HCT116 (cell line): ENCODE measurements around the gene GABRR2. TPM values are rescaled to one million over a fixed set of nuclear protein-coding genes. Genes with fewer than 3 reads are reported as not detected.

Experiments used
- ATAC-seq: fragments of 200-7000 bp; cut with Tn5 transposase; 2 replicates; pipeline ENCODE4 v1.9.1; 2020; ENCODE audit warnings: mild to moderate bottlenecking, moderate library complexity
- BruUV-seq: library from RNA; stranded (reverse); fragments of 400-500 nt; replicated peaks from 2 replicates; lab custom pipeline; 2021; lab: Mats Ljungman, UMichigan
- CTCF ChIA-PET: fragments of 300-600 bp; sonication (Branson Sonifier 250); formaldehyde crosslinking; loops from one replicate; lab custom pipeline; 2021; ENCODE audit warnings: antibody characterized with exemption; lab: Charles Lee
- POLR2A ChIA-PET: fragments of 300-600, 350-600 bp; sonication (Branson Sonifier 250); formaldehyde crosslinking; loops from one replicate; lab custom pipeline; 2021; ENCODE audit warnings: antibody characterized with exemption; lab: Charles Lee
- RAD21 ChIA-PET, 2 experiments: fragments of 300-600 bp; sonication (Branson Sonifier 250); formaldehyde crosslinking; loops; one replicate each; lab custom pipeline; 2023; ENCODE audit warnings: low total read pairs in 2 of 2; ENCODE audit not compliant: uncharacterized antibody in 2 of 2, unreplicated experiment in 2 of 2, low non-redundant PET in 1 of 2; lab: Charles Lee
- DNase-seq: peaks from one replicate; pipeline ENCODE4 v3.0.0-alpha.2; 2010; ENCODE audit warnings: low read depth, low spot score
- H2AFZ ChIP-seq: fragments of 200-600 bp; shearing (Covaris generic), sonication (generic); 2 replicates; pipeline ENCODE4 v1.6.1; 2017; ENCODE audit warnings: low read depth, mixed run types, mixed read lengths, antibody characterized with exemption, low read length; ENCODE audit not compliant: poor library complexity, severe bottlenecking
- H3K27ac ChIP-seq: 2 replicates; pipeline ENCODE4 v1.5.1; 2012; ENCODE audit warnings: low read depth, low read length
- H3K27me3 ChIP-seq: fragments of 200-600 bp; sonication (generic); 2 replicates; pipeline ENCODE4 v1.6.1; 2016; ENCODE audit warnings: mixed run types, low read length, mixed read lengths; ENCODE audit not compliant: insufficient read depth
- H3K36me3 ChIP-seq, 2 experiments: fragments of 200-500 bp in 1 of 2; fragments of 200-600 bp in 1 of 2; sonication (Bioruptor generic) in 1 of 2; sonication (generic) in 1 of 2; 2 replicates each; pipeline versions ENCODE4 v1.5.1 to v1.6.1; 2014 to 2016; ENCODE audit warnings: low read length in 2 of 2, inconsistent platforms in 1 of 2, mixed read lengths in 1 of 2, mixed run types in 1 of 2; ENCODE audit not compliant: insufficient read depth in 2 of 2, control insufficient read depth in 1 of 2
- H3K4me1 ChIP-seq, 2 experiments: fragments of 200-600 bp in 1 of 2; sonication (generic) in 1 of 2; 2 replicates each; pipeline versions ENCODE4 v1.5.1 to v1.6.1; 2012 to 2017; ENCODE audit warnings: low read length in 2 of 2, inconsistent platforms in 1 of 2, mild to moderate bottlenecking in 1 of 2, mixed read lengths in 1 of 2, mixed run types in 1 of 2, moderate library complexity in 1 of 2; ENCODE audit not compliant: insufficient read depth in 2 of 2, control insufficient read depth in 1 of 2
- H3K4me2 ChIP-seq: fragments of 200-600 bp; sonication (generic); 2 replicates; pipeline ENCODE4 v1.6.1; 2017; ENCODE audit warnings: mixed run types, low read length, mixed read lengths
- H3K4me3 ChIP-seq, 2 experiments: fragments of 200-600 bp in 1 of 2; sonication (generic) in 1 of 2; replicated peaks in 1 of 2; 2 replicates each; pipeline ENCODE4 v1.5.1; 2011 to 2016; ENCODE audit warnings: low read length in 2 of 2, control low read depth in 1 of 2, low read depth in 1 of 2, mild to moderate bottlenecking in 1 of 2, mixed read lengths in 1 of 2, mixed run types in 1 of 2
- H3K79me2 ChIP-seq: fragments of 200-600 bp; sonication (generic); 2 replicates; pipeline ENCODE4 v1.6.1; 2017; ENCODE audit warnings: mild to moderate bottlenecking, mixed run types, low read length, moderate library complexity, mixed read lengths; ENCODE audit not compliant: insufficient read depth
- H3K9ac ChIP-seq: fragments of 200-600 bp; sonication (generic); 2 replicates; pipeline ENCODE4 v1.6.1; 2016; ENCODE audit warnings: low read length, mixed read lengths
- H3K9me2 ChIP-seq: fragments of 200-600 bp; sonication (generic), shearing (Covaris generic); 2 replicates; pipeline ENCODE4 v1.6.1; 2017; ENCODE audit warnings: mixed run types, mild to moderate bottlenecking, moderate library complexity; ENCODE audit not compliant: insufficient read depth
- H3K9me3 ChIP-seq, 2 experiments: fragments of 200-500 bp in 1 of 2; fragments of 200-600 bp in 1 of 2; sonication (Bioruptor generic) in 1 of 2; sonication (generic) in 1 of 2; 2 replicates each; pipeline ENCODE4 v1.6.1; 2014 to 2017; ENCODE audit warnings: low read length in 2 of 2, mixed read lengths in 2 of 2, inconsistent platforms in 1 of 2, low read depth in 1 of 2, mild to moderate bottlenecking in 1 of 2, mixed run types in 1 of 2, moderate library complexity in 1 of 2; ENCODE audit not compliant: control insufficient read depth in 1 of 2, insufficient read depth in 1 of 2
- H4K20me1 ChIP-seq: fragments of 200-600 bp; sonication (generic), shearing (Covaris generic); 2 replicates; pipeline ENCODE4 v1.6.1; 2017; ENCODE audit warnings: mixed run types, mild to moderate bottlenecking, moderate library complexity; ENCODE audit not compliant: insufficient read depth
- ATF3 ChIP-seq: IDR thresholded peaks from 2 replicates; pipeline ENCODE4 v1.6.1; 2012
- EGR1 ChIP-seq: IDR thresholded peaks from 2 replicates; pipeline ENCODE4 v1.6.1; 2012; ENCODE audit warnings: low read depth
- ELF1 ChIP-seq: IDR thresholded peaks from 2 replicates; pipeline ENCODE4 v1.6.1; 2012; ENCODE audit warnings: low read depth, borderline replicate concordance
- EZH2 ChIP-seq: fragments of 200-600 bp; sonication (generic); IDR thresholded peaks from 2 replicates; pipeline ENCODE4 v1.6.1; 2017; ENCODE audit warnings: antibody characterized with exemption, mixed run types
- EZH2phosphoT487 ChIP-seq: fragments of 200-600 bp; IDR thresholded peaks from 2 replicates; pipeline ENCODE4 v1.6.1; 2018; ENCODE audit warnings: antibody characterized with exemption, borderline replicate concordance
- FOSL1 ChIP-seq: IDR thresholded peaks from 2 replicates; pipeline ENCODE4 v1.6.1; 2012; ENCODE audit warnings: low read depth
- MAX ChIP-seq: IDR thresholded peaks from 2 replicates; pipeline ENCODE4 v1.6.1; 2012
- POLR2A ChIP-seq: IDR thresholded peaks from 2 replicates; pipeline ENCODE4 v1.7.0; 2011; ENCODE audit warnings: borderline replicate concordance; ENCODE audit not compliant: insufficient read depth, insufficient read length; ENCODE audit errors: extremely low read depth
- POLR2AphosphoS5 ChIP-seq: IDR thresholded peaks from 2 replicates; pipeline ENCODE4 v1.6.1; 2011; ENCODE audit warnings: mild to moderate bottlenecking, low read depth, low read length, moderate library complexity
- REST ChIP-seq: IDR thresholded peaks from 2 replicates; pipeline ENCODE4 v1.6.1; 2012; ENCODE audit warnings: low read depth
- SP1 ChIP-seq: IDR thresholded peaks from 2 replicates; pipeline ENCODE4 v1.6.1; 2012; ENCODE audit warnings: low read depth
- SRF ChIP-seq: IDR thresholded peaks from 2 replicates; pipeline ENCODE4 v1.6.1; 2012; ENCODE audit warnings: low read depth
- TCF7L2 ChIP-seq: IDR thresholded peaks from 2 replicates; pipeline ENCODE4 v1.7.0; 2011; ENCODE audit warnings: borderline replicate concordance, inconsistent platforms; ENCODE audit not compliant: insufficient read depth, insufficient read length; ENCODE audit errors: extremely low read depth
- ZBTB33 ChIP-seq: IDR thresholded peaks from 2 replicates; pipeline ENCODE4 v1.6.1; 2011; ENCODE audit warnings: mild to moderate bottlenecking, low read length, moderate library complexity; ENCODE audit not compliant: insufficient replicate concordance; ENCODE audit errors: extremely low read depth
- ZFX ChIP-seq: fragments of 450-650 bp; IDR thresholded peaks from 2 replicates; pipeline ENCODE4 v1.6.1; 2017
- intact Hi-C: fragments of 100-400 bp; cut with micrococcal nuclease; formaldehyde crosslinking; loops from 2 replicates; pipeline ENCODE4 v1.10.0; 2022
- total RNA-seq: library from RNA; stranded (reverse); gene quantifications from one replicate; pipeline ENCODE4 v1.2.1, GENCODE V29; 2021; ENCODE audit not compliant: unreplicated experiment

The GABRR2 gene
- total RNA-seq, 1 experiment from 2014 or later, result 0.57 TPM

- no peak for TF ChIP-seq TCF7L2
- TF ChIP-seq ZFX, result no peak
- TF ChIP-seq REST, result no peak
- no peak for TF ChIP-seq SP1
Observed at GRCh38 chr6:89350281-89350966, 35.3 kb upstream of the GABRR2 start (continued).

- intact Hi-C loops, result no loop called here
- CTCF ChIA-PET, result no interaction called here
- no TSS peak for BruUV-seq
- TF ChIP-seq POLR2AphosphoS5, result no peak
- no peak for TF ChIP-seq ATF3
- TF ChIP-seq EZH2phosphoT487, result no peak
- no peak for TF ChIP-seq EZH2
- TF ChIP-seq SRF, result no peak
- TF ChIP-seq MAX, result no peak
- TF ChIP-seq FOSL1, result no peak
- TF ChIP-seq ZFX, result no peak
- TF ChIP-seq EGR1, result no peak
- TF ChIP-seq REST, result no peak
- TF ChIP-seq SP1, result no peak
- TF ChIP-seq ELF1, result no peak
- no peak for TF ChIP-seq TCF7L2
- no peak for TF ChIP-seq POLR2A
- TF ChIP-seq ZBTB33, result no peak
Observed at GRCh38 chr6:89348372-89348771, 33.3 kb upstream of the GABRR2 start.

More at GRCh38 chr6:89348372-89348771, 33.3 kb upstream of the GABRR2 start:
- Histone ChIP-seq H4K20me1 (0 out of 2 replicates have a peak, but pooled peaks cover 4% of the 10 kb centered on the region), H3K9me2 (no peaks in the 10 kb centered on the region), H3K4me1 (peaks cover 13 to 22% of the 10 kb centered on the region in 2 experiments), H3K36me3 (no peaks in the 10 kb centered on the region), H3K9ac (no peak overlapping the region), H3K4me2 (no peak overlapping the region), H3K79me2 (peaks cover 79% of the 10 kb centered on the region), H3K9me3 (no peaks in the 10 kb centered on the region), H3K27ac (no peak overlapping the region), H3K4me3 (no peak overlapping the region), H3K27me3 (no peaks in the 10 kb centered on the region), H2AFZ (no peak overlapping the region)
- RAD21 ChIA-PET, result no interaction called here
- ATAC-seq (no peak), DNase-seq (no peak)
- POLR2A ChIA-PET, result no interaction called here
